Psoas muscle (tissue), 8 donors: Measurements from ENCODE around the gene GJC1. TPM values are rescaled to one million over a fixed set of nuclear protein-coding genes. Genes with fewer than 3 reads are reported as not detected.

Source experiments
- ATAC-seq, 4 donors: fragments of 200-7000 bp; cut with Tn5 transposase; one replicate each; pipeline ENCODE4 v1.9.1; 2020; ENCODE audit warnings: moderate library complexity in 3 of 4, mild to moderate bottlenecking in 2 of 4
- DNase-seq, 2 donors: peaks; one replicate each; pipeline ENCODE4 v3.0.0-alpha.2; 2020
- H3K27ac ChIP-seq: fragments of 200-600 bp; one replicate; pipeline ENCODE4 v1.8.0; 2022
- H3K27me3 ChIP-seq, 3 donors: fragments of 200-600 bp in 1 of 3; one replicate each; pipeline versions ENCODE4 v1.6.1 to v1.8.0; 2013 to 2022; ENCODE audit warnings: low read length in 2 of 3, mild to moderate bottlenecking in 2 of 3, moderate library complexity in 1 of 3; ENCODE audit not compliant: insufficient read depth in 3 of 3
- H3K36me3 ChIP-seq, 2 donors: fragments of 200-600 bp in 1 of 2; one replicate each; pipeline versions ENCODE4 v1.6.1 to v1.8.0; 2013 to 2022; ENCODE audit warnings: low read depth in 1 of 2, mild to moderate bottlenecking in 1 of 2, moderate library complexity in 1 of 2; ENCODE audit not compliant: insufficient read depth in 1 of 2
- H3K4me1 ChIP-seq: fragments of 200-600 bp; one replicate; pipeline ENCODE4 v1.8.0; 2022
- H3K4me3 ChIP-seq: fragments of 200-600 bp; one replicate; pipeline ENCODE4 v1.8.0; 2022; ENCODE audit warnings: mild to moderate bottlenecking
- H3K9me3 ChIP-seq: fragments of 200-600 bp; one replicate; pipeline ENCODE4 v1.8.0; 2022
- CTCF ChIP-seq: fragments of 200-600 bp; IDR thresholded peaks from one replicate; pipeline ENCODE4 v1.8.0; 2022; ENCODE audit warnings: antibody characterized with exemption
- WGBS, 3 donors: extraction: QIAGEN DNeasy Blood & Tissue Kit; methylation state at CpG; one replicate each; pipeline versions ENCODE4 v1.1.6 to v1.1.7; 2013; 5-methylcytosine and 5-hydroxymethylcytosine counted together
- intact Hi-C, 2 donors: fragments of 100-400 bp; cut with DNase I; formaldehyde crosslinking; loops; one replicate each; pipeline versions ENCODE4 v1.11.0 to v1.14.2; 2022
- polyA plus RNA-seq, 3 donors: library from polyadenylated mRNA; stranded (reverse); fragments of 200-250 nt; gene quantifications; one replicate each; pipeline ENCODE4 v1.2.3, GENCODE V29; 2013
- total RNA-seq, 4 donors: library from RNA; stranded (reverse); fragmentation: NEBNext Ultra II Directional in 2 of 4; extraction: Animal tissue kit (Norgen Biotek cat#: 25700) in 2 of 4; gene quantifications; one replicate each; pipeline versions ENCODE4 v1.2.1 to v1.2.4, GENCODE V29; 2021 to 2023
- donor health status: healthy with polysubstance abuse.
- donor health status: DM: no; HTN: no; CAD: no; lungs with moderate emphysema.
- donor health status: Bipolar disorder and iron deficiency.
- donor health status: healthy.
- donor health status: DM: yes; HTN: yes; CAD: no.
- donor health status: DM: no; HTN: no; CAD: no.
- donor health status: DM: no; HTN: no; CAD: no.
- donor health status: DM: yes; HTN: yes; CAD: no.

Gene GJC1
- total and polyA plus RNA-seq, 7 donors, result 2.2 to 7.9 (median 4.7) TPM

GRCh38 chr17:44832805-44833204 lies 2.7 kb upstream of the GJC1 start:
- TF ChIP-seq CTCF, result no peak
- WGBS, 3 donors, result 72 to 80% (median 75%) methylated on average over 5 of the region's 5 CpGs
- intact Hi-C loops, result loop anchor here in 1 of 2 donors (5.0 kb wide), 1 partner anchor 36 kb away; no protein-coding TSS in a partner anchor
- H3K4me1 ChIP-seq, result no peaks in the 10 kb centered on the region
- H3K9me3 ChIP-seq, result no peaks in the 10 kb centered on the region
- H3K4me3 ChIP-seq, result no peak overlapping the region
- no peak for ATAC-seq
- no peak for DNase-seq
- H3K27me3 ChIP-seq, result peaks cover 4 to 59% (median 18%) of the 10 kb centered on the region in 3 donors
- no peak overlapping the region for H3K27ac ChIP-seq
- no peaks in the 10 kb centered on the region for H3K36me3 ChIP-seq

GRCh38 chr17:44831371-44831770 lies 1.3 kb upstream of the GJC1 start:
- ATAC-seq (no peak), DNase-seq (no peak)
- Histone ChIP-seq H3K36me3 (no peaks in the 10 kb centered on the region), H3K27me3 (peaks cover 4 to 74% (median 21%) of the 10 kb centered on the region in 3 donors), H3K4me3 (no peak overlapping the region), H3K4me1 (no peaks in the 10 kb centered on the region), H3K27ac (no peak overlapping the region), H3K9me3 (no peaks in the 10 kb centered on the region)
- 89 to 94% (median 89%) methylated on average over 12 of the region's 12 CpGs for WGBS, 3 donors
- TF ChIP-seq CTCF, result no peak
- intact Hi-C loops, result loop anchor here in 1 of 2 donors (5.0 kb wide), 1 partner anchor 34 kb away; no protein-coding TSS in a partner anchor

- no peaks in the 10 kb centered on the region for H3K4me1 ChIP-seq
- peaks cover 4 to 81% (median 21%) of the 10 kb centered on the region in 3 donors for H3K27me3 ChIP-seq
- H3K9me3 ChIP-seq, result no peaks in the 10 kb centered on the region
- no peak for TF ChIP-seq CTCF
- DNase-seq (no peak), ATAC-seq (peak in 1 of 4 donors; percentile 40)
- peak overlapping the region; percentile 68 for H3K4me3 ChIP-seq
- WGBS, 3 donors, result 6 to 9% (median 7%) methylated on average over 48 to 57 of the region's 58 CpGs
- peak overlapping the region; percentile 20 for H3K27ac ChIP-seq
- intact Hi-C loops, result loop anchor here in 1 of 2 donors (5.0 kb wide), 1 partner anchor 33 kb away; no protein-coding TSS in a partner anchor
- H3K36me3 ChIP-seq, result no peaks in the 10 kb centered on the region
Measured at GRCh38 chr17:44830359-44831288, 537 bp upstream of the GJC1 start.

GRCh38 chr17:44828919-44829522 lies 1.1 kb downstream of the GJC1 start:
- Histone ChIP-seq H3K4me1 (no peaks in the 10 kb centered on the region), H3K4me3 (peak overlapping the region; percentile 68), H3K9me3 (no peaks in the 10 kb centered on the region), H3K27ac (peak overlapping the region; percentile 46), H3K27me3 (peaks cover 4 to 82% (median 19%) of the 10 kb centered on the region in 3 donors), H3K36me3 (no peaks in the 10 kb centered on the region)
- 4 to 7% (median 5%) methylated on average over 21 of the region's 21 CpGs for WGBS, 3 donors
- intact Hi-C loops, result no loop called here
- ATAC-seq (no peak), DNase-seq (no peak)
- TF ChIP-seq CTCF, result no peak
